ENCODE results near the gene BUB1.
"Not testable (repeated sequence)": the region's sequence is repeated elsewhere in the genome, so short reads cannot be mapped to it uniquely, and the experiment has no call there.

The BUB1 gene

GRCh38 chr2:110677530-110678456, at the start of gene BUB1:
Gene BUB1, minus strand, starts transcription at chr2:110678063. Its CDS starts 68 bp downstream, at chr2:110677995.
- DNase-seq, result peak; percentile 92

- DNase-seq, result no peak
Measured at GRCh38 chr2:110726285-110726684, 48.4 kb upstream of the BUB1 start.

GRCh38 chr2:110725859-110726258, 48.0 kb upstream of the BUB1 start:
- DNase-seq, result no peak

- no peak for DNase-seq
Measured at GRCh38 chr2:110725370-110725769, 47.5 kb upstream of the BUB1 start.

- no peak for DNase-seq
Measured at GRCh38 chr2:110724820-110725219, 47.0 kb upstream of the BUB1 start.

GRCh38 chr2:110720547-110720946, 42.7 kb upstream of the BUB1 start:
- no peak for DNase-seq

- no peak for DNase-seq
Measured at GRCh38 chr2:110718990-110719389, 41.1 kb upstream of the BUB1 start.

- DNase-seq, result no peak
Measured at GRCh38 chr2:110718382-110718781, 40.5 kb upstream of the BUB1 start.

- DNase-seq, result no peak
Measured at GRCh38 chr2:110717734-110718133, 39.9 kb upstream of the BUB1 start.

GRCh38 chr2:110716959-110717645, 39.2 kb upstream of the BUB1 start:
- no peak for DNase-seq

GRCh38 chr2:110714452-110715224, 36.8 kb upstream of the BUB1 start:
- no peak for DNase-seq

GRCh38 chr2:110713513-110714362, 35.9 kb upstream of the BUB1 start:
- no peak for DNase-seq

- no peak for DNase-seq
Measured at GRCh38 chr2:110712737-110713136, 34.9 kb upstream of the BUB1 start.

- DNase-seq, result no peak
Measured at GRCh38 chr2:110708455-110708854, 30.6 kb upstream of the BUB1 start.

- no peak for DNase-seq
Measured at GRCh38 chr2:110707386-110707965, 29.6 kb upstream of the BUB1 start.

- DNase-seq, result no peak
Measured at GRCh38 chr2:110702514-110703380, 24.9 kb upstream of the BUB1 start.

GRCh38 chr2:110698253-110698652, 20.4 kb upstream of the BUB1 start:
- not testable (repeated sequence) for DNase-seq

- not testable (repeated sequence) for DNase-seq
Measured at GRCh38 chr2:110695146-110695898, 17.5 kb upstream of the BUB1 start.

GRCh38 chr2:110691612-110692258, 13.9 kb upstream of the BUB1 start:
- no peak for DNase-seq
